ENCODE results near the gene AP3D1.
"Not testable (repeated sequence)": the region's sequence is repeated elsewhere in the genome, so short reads cannot be mapped to it uniquely, and the experiment has no call there.

The AP3D1 gene

DNA sequence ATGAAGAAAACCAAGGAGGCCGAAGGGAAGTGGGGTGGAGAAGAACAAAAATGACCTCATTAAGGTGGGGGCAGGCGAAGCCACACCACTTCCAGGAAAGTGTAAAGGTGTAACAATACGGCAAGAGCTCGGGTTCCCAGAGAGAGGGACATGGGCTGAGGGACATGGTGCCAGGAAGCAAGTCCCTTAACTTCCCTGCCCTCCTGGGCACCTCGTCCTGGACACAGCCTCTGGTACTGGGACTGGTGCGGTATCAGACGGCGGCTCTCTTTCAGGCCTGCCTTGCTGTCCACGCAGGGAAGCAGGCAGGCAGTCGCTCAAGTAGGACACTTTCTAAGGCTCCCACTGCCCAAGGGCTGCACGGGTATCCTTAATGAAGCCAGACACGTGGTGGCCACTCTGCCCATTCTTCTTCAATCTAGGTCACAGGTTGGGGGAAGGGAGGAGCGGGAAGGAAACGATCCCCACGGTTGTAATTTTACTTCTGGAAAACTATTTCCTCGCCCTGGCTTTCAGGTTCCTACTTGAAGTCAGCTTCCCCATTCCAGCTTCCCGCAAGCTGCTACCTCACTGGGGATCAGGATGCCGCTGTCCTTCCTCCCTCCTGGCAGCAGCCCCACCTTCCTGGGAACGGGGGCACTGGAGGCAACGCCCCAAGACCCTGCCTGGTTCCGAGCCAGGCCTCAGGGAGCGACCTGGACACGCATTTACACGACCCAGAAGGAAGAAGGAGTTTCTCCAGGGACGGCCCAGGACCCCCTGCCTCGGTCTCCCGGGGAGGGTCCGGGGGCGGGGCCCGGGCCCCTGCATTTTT, 1.2 kb downstream of the AP3D1 start:
- DNase-seq, result no peak

DNA sequence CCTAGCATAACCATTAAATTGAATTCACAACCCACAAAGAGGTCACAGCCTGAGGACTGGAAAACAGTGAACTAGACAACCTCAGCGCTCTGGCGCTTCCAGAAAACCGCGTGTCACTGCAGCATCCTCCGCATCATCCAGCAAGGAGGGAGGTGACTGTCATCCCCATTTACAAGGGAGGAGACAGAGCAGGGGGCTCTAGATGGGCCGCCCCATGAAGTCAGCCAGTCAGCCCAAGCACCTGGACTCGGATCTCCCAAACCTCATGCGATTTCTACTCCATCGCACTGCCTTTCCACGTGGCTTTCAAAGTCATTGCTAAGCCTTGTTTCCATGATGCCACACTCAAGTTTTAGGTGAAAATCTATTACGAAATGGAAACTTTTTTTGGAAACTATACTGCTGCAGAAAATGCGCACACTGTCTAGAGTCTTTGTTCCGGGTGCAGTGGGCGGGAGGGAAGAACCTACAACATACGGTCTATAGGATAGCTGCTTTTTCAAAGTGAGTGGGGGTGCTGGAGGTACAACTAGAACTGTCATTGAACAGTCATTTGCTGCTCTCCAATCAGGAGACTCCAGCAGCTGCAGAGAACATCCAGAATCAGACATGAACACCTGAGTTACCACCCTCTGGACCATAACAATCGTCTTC, 2.8 kb downstream of the AP3D1 start:
- DNase-seq, result no peak

DNA sequence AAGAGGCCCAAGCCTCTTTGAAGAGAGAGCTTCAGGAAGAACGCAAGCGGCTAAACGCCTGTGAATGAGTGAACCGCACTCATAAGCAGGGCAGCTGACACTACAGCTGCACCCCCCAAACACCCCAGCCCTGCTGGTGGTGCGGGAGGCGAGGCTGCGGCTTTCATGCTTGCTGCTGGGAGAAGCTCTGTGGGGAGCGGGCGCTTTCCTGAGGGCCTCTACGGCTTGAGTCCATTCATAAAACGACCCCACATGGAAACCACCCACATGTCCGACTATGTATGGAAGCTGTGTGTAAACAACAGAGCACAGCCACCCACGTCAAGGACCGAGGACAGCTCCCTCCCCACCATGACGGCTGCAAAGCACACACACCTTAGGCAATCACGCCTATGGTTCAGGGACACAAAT, 5.5 kb downstream of the AP3D1 start:
- DNase-seq, result no peak

DNA sequence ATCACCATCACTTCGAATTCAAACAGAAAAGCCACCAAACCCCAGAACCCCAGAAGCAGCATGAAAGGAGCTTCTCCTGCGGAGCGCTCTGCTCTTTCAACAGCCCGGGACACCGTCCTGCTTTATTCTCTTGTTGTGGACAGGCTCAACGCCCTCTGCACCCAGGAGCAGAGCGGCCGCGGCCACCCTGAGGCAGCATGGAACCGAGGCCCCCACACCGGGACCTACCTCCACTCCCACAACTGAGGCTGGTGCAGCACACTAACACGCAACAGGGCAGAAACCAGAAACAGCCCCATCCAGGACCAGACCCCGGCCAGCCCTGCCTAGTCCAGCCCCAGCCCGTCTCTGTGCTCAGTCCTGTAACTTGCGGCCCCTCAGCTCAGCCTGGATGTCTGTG, 7.2 kb downstream of the AP3D1 start:
- DNase-seq, result no peak

DNA sequence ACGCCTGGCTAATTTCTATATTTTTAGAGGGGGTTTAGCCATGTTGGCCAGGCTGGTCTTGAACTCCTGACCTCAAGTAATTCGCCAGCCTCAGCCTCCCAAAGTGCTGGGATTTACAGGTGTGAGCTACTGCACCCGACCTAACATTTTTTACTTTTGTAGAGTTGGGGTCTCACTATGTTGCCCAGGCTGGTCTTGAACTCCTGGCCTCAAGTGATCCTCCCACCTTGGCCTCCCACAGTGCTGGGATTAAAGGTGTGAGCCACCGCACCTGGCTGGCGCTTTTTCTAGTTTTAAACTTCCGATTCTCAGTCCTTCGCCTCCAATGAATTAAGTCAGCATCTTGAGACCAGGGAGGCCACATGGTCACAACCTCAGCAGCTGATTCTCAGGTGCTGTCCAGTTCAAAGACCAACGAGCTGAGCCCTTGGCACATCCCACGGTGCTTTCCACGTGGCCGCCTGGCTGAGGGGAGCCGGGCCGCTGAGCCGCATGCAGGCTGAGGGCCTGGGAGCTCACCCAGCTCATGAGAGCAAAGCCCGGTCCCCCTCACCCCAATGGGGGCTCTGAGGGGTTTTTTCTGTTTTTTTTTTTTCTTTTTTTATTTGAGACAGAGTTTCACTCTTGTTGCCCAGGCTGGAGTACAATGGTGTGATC, 9.1 kb downstream of the AP3D1 start:
- no peak for DNase-seq

DNA sequence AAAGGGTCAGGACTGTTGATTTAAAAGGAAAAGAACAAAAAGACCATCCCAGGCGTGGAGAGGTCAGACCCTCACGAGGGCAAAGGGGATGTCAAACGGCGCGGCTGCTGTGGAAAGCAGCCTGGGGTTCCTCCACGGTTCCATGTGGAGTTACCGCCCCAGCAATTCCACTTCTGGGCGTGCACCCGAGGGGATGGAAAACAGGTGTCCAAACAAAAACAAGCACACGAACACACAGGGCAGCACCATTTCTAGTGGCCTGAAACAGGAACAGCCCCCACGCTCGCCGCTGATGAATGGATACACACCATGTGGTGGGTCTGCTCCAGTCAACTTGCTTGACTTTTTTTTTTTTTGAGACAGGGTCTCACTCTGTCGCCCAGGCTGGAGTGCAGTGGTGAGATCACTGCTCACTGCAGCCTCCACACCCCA, 11.2 kb downstream of the AP3D1 start:
- no peak for DNase-seq

DNA sequence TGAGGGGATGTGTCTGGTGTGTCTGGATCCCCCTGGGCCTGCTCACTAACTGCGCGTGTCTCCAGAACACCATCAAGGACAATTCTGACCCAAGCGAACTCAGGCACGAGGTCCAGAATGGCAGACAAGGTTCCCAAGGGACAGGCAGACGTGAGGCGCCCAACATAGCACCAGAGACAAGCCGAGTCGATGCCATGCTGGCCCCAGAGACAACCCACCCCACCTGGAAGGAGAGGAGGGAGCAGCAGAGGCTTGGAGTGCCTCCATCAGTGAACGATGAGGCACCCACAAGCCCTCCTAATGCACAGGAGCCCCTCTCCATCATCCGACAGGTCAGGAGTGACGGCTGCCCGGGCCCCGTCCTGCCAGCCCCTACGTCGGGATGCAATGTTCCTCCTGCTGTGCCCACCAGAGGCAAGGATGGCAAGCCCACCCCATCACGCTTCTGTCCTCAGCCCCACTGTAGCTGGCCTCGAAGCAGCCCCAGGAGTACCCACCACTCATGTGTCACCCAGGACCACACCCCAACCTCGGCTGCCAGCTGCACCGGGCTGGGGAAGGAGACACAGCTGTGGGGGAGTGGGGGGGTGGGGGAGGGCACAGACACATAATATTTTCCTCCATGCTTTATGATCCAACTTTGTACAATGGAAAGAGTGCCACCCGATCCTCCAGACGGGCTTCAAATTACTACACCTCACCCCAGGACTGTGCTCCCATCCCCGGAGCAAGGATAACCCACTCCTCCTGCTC, 11.8 kb downstream of the AP3D1 start:
- DNase-seq, result no peak

DNA sequence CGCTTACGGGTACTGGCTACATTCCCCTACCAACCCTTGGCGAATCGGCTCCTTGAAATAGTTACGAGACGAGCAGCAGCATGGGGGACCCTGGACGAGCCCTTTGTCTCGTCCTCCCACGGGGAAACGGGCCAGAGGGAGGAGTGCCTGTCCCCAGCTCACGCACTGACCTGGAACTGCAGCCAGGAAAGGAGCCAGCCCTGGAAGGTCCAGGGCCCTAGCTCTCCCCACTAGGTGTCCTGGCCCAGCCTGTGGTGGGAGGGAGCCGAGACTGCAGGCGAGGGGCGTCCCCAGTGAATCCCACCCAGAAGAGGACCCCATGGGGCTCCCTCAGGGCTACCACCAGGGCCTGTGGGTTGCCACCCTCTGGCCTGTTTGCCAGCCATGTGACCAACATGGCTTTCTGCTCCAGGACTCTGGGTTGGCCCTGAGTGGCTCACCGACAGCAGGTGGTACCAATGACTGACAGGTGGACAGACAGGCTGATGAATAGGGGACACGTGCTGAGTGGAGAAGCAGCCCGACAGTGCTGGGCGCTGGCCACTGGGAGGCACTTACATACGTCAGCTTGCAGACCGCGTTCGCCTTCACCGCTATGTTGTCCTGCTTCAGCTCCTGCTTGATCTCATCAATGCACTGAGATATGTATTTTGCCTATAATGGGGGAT, 13.2 kb downstream of the AP3D1 start:
- no peak for DNase-seq

DNA sequence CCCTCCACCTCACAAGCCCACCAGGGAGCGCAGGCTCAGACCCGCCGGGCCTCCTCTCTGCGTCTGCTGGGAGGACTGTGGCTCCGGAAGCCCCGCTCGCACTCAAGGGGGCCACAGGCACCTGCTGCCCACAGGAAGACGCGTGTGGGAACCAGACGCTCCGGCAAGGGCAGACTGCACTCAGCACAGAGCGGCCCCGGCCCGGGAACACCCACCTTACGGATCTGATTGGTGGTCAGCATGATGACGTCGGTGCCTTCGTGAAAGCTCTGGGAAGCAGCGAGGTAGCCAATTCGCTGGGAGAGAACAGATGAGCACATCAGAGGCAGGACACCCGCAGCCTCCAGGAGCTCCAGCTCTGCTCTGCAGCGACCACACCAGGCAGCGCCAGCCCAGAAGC, 14.6 kb downstream of the AP3D1 start:
- DNase-seq, result no peak

DNA sequence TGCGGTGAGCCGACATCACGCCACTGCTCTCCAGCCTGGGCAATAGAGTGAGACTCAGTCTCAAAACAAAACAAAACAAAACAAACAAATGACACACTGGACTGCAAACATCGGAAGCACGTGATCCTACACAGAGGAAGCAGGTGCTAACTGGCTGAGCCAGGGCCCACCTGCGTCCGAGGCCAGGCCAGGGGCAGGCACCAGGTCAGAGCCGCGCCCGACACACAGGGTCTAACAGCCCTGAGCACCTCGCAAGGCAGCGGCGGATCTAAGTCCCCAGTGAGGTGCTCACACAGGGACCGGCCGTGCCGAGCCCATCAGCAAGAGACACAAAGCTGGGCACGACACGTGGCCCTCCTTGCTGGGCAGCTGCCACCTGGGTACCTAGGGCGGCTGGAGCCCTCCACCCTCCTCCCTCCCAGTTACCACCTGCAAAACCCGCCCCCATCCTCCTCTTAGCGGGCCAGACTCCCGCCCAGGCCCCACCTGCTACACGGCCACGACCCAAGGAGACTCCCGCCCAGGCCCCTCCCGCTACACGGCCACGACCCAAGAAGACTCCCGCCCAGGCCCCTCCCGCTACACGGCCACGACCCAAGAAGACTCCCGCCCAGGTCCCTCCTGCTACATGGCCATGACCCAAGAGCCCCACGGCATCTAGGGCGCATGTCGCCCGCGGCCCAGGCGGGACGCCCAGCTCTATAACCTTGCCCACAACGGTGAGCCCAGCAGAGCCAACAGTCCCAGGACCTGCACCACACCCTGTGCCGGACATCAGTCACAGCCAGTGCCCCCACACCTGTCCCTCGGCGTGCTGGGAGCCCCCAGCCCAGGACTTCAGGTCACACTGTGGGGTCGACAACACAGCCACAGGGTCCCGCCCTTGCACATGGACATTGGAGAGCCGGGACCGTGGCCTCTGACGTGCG, 15.6 kb downstream of the AP3D1 start:
- DNase-seq, result no peak

DNA sequence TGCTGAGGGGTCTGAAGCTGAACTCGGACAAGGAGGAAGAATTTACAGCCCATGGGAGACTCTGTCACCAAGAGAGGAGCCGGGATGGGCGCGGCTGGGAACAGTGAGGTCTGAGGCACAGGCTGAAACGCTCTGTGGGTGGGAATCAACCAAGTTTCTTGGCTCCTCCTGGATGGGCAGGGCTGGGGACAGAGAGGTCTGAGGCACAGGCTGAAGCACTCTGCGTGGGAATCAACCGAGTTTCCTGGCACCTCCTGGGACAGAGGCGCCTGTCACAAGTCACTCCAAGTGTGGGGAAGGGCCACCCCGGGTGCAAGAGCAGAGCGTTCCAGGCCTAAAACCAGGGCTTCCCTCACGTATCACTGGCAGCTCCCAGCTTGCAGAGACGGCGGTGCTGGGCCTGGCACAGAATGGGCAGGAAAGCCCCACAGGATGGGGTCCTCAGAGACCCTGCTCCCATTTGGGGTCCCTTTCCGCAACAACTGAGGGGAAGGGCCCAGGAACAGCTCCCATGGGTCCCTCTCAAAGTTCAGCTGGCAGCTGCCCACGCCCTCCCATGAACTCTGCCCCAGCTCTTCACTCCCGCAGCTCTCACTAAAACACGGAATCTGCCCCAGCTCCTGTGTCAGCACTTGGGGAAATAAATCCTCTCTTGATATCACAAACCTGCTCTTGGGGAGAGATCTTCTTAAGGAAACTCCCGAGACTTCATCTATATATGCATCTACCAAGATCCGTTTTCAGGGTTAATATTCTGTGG, 18.5 kb downstream of the AP3D1 start:
- DNase-seq, result no peak

DNA sequence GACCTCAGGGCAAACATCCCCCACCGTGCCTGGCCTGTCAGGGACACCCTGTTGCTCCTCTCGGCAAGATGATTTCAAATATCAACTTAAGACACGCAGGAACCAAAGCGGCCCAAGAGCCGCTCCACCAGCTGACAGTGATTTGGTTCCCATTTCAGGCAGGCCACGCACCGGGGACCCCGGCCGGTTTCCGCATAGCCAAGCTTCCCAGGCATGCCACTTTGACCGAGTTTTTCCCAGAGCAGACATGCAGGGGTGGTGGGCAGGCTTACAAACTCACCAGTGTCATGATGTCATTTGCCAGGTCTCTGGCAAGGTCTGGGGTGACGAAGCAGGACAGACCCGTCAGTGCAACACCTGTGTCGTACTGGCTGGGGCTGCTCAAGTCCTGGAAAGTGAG, 19.2 kb downstream of the AP3D1 start:
- no peak for DNase-seq

DNA sequence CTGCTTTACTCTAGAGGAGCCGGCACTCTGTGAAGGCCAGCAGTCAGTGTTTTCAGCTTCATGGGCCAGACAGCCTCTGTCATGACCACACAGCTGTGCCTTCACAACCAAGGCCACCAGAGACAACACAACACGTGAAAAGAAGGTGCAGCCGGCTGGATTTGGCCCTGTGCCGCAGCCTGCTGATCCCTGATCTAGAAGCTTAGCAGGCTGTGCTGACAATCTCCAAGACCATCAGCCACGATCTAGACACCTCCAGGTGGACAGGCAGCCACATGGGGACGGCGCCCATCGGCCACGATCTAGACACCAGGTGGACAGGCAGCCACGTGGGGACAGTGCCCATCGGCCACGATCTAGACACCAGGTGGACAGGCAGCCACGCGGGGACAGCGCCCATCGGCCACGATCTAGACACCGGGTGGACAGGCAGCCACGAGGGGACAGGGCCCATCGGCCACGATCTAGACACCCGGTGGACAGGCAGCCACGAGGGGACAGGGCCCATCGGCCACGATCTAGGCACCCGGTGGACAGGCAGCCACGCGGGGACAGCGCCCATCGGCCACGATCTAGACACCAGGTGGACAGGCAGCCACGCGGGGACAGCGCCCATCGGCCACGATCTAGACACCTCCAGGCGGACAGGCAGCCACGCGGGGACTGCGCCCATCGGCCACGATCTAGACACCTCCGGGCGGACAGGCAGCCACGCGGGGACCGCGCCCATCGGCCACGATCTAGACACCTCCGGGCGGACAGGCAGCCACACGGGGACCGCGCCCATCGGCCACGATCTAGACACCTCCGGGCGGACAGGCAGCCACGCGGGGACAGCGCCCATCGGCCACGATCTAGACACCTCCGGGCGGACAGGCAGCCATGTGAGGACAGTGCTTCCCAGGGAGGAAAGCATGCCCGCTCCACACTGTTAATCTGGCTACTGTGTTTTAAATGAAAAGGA, 20.1 kb downstream of the AP3D1 start:
- DNase-seq, result not testable (repeated sequence)

DNA sequence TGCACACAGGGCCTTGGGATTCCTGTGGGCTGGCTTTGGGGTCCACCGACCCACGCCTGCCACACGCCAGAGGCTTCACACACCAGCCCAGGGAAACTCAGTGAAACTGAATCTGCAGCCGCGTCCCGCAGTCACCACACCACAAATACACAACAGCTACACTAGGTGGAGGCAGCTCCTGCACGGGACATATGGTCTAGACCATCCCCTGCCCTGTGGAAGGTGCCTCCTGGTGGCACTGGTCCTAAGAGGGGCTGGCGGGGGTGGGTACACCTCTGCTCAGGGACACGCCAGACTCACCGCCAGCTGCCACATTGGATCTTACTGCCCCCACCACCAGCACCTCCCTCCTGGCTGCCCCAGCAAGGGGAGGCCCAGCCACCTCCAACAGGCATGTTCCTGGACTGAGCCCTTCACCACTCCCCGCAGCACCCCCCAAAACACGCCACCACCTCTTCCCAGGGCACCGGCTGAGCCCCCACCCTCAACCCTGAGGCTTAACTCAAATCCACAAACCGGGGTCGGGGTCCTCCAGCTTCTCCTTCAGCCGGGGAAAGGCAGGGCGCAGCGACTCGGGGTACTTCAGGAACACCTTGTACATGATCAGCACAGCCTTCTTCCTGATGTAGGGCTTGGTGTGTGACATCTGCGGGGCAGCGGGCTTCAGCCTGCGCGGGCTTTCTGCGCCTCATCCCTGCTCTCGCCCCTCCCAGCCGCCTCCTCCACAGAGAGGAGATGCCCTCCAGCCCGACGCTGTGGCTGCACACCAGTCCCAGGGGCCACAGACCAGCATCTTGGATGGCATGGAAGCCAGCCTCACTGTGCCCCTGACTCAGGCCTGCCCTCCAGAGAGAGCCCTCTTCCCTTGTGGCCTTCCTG, 21.2 kb downstream of the AP3D1 start:
- no peak for DNase-seq

DNA sequence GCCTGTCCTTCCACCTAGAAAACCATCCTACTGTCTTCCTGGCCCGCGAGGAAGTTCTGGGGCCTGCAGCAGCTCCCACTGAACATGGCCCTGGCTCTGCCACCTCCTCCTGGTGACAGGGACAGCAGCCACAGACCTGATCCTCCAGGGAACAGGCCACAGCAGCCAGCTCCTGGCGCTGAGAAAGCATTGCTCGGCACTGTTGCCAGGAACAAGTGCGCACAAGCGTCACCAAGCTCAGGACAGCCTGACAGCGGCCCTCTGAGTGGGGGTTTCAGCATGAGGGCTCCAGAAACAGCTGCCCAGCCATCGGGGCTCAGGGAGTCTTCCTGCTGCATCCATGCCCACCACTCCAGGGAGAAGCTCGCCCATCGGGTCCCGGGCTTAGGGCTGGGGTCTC, 21.9 kb downstream of the AP3D1 start:
- no peak for DNase-seq

DNA sequence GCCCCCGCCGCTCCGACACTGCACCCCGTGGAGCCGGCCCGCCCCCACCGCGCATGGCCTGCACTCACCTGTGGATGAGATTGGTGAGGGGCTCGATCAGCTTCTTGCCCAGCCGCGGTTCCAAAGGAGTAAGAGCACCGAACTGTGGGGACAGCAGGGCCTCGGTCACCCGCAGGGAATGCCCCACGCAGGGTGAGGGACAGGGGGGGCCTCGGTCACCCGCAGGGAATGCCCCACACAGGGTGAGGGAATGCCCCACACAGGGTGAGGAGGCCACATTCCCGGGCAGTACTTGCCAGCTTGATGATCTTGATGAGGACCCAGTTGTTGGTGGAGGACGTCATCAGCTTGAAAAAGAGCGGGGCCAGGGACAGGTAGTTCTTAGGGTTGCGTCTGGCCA, 22.3 kb downstream of the AP3D1 start:
- no peak for DNase-seq

DNA sequence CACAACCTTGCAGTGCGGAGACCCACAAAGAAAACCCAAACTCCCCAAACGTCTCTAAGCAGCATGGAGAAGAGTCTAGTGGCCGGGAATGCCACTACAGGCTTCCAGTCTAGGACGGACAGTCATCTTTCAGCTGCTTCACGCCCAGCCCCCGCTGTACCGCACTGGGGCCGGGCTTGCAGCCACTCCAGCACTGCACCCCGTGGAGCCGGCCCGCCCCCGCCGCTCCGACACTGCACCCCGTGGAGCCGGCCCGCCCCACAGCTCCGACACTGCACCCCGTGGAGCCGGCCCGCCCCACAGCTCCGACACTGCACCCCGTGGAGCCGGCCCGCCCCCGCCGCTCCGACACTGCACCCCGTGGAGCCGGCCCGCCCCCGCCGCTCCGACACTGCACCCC, 23.1 kb downstream of the AP3D1 start:
- not testable (repeated sequence) for DNase-seq

DNA sequence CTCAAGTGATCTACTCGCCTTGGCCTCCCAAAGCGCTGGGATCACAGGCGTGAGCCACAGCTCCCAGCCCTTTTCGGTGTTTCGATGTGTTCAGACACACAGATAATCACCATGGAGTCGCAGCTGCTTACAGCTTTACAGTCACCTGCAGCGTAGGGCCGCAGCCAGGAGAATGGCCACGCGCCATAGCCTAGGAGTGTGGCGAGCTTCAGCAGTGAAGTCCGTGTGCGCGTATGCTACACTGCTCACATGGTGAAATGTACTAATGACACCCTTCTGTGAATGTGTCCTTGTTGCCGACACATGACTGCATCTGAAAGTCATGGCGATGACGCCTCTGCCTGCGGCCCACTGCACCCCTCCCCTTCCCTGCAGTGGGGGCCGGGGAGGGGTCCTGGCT, 23.6 kb downstream of the AP3D1 start:
- DNase-seq, result no peak

All from DMS79 (cell line).